GM18951 (cell line): ENCODE data around the gene PRKAA2.
"Not testable (repeated sequence)": the region's sequence is repeated elsewhere in the genome, so short reads cannot be mapped to it uniquely, and the experiment has no call there.

Experiments used
- POLR2A ChIP-seq: IDR thresholded peaks from 4 replicates; pipeline ENCODE4 v1.6.1; 2011; ENCODE audit warnings: mild to moderate bottlenecking; ENCODE audit not compliant: insufficient read length, insufficient read depth; ENCODE audit errors: extremely low read depth
- in situ Hi-C: fragments of 300-500 bp; cut with MboI; formaldehyde crosslinking; loops from one replicate; pipeline ENCODE4 v1.12.0; 2022; ENCODE audit warnings: low sequenced_read_pairs, mixed read lengths, inconsistent platforms; ENCODE audit not compliant: unreplicated experiment

The PRKAA2 gene

DNA sequence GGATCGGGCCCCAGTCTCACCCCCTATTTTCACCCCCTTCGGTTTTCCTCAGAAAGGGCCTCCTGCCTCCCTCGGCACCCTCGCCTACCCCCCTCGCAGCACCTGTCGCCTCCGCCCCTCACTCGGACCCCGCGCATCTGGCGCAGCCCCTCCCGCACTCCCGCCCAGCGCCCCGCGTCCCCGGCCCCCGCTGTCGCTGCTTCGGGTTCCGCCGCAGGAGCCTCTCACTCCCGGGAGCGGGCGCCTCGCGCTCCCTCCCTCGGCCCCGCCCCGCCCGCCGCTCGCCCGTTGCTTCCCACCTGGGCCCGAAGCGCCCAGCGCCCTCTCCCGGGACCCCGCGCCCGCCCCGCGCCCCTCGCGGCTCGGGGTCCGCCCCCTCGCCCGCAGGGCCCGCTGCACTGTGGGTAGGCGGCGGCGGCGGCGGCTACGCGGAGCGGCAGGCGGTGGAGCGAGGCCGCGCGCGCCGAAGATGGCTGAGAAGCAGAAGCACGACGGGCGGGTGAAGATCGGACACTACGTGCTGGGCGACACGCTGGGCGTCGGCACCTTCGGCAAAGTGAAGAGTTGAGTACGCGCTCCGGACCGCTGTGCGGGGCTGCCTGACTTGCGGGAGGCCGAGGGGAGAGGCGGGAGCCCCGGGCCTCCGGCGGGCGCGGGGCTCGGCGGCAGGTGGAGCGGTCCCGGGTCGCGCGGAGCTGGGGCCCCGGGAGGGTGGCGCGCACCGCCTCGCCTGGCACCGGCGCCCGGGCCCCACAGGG, at the start of gene PRKAA2:
PRKAA2 (plus strand) TSS at position 396 of the 758 bp plus-strand sequence; CDS start at position 470, 74 bp downstream.
- in situ Hi-C loops, result no loop called here
- TF ChIP-seq POLR2A, result no peak

DNA sequence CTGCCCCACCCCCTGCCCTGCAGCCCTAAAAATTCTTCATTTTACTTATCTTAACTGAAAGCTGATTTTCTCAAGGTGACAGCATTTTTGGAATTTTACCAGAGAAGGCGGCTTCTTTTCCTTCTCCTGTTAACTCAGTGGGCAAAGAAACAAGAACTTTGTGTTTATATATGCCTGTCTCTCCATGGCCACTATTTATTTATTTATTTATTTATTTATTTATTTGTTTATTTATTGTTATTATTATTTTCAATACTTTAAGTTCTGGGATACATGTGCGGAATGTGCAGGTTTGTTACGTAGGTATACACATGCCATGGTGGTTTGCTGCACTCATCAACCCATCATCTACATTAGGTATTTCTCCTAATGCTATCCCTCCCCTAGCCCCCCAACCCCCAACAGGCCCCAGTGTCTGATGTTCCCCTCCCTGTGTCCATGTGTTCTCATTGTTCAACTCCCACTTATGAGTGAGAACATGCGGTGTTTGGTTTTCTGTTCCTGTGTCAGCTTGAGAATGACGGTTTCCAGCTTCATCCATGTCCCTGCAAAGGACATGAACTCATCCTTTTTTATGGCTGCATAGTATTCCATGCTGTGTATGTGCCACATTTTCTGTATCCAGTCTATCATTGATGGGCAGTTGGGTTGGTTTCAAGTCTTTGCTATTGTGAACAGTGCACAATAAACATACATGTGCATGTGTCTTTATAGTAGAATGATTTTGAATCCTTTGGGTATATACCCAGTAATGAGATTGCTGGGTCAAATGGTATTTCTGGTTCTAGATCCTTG, 49.5 kb upstream of the PRKAA2 start:
- in situ Hi-C loops, result loop anchor here (25.0 kb wide), 2 partner anchors 1208 to 1308 kb away; no protein-coding TSS in a partner anchor

DNA sequence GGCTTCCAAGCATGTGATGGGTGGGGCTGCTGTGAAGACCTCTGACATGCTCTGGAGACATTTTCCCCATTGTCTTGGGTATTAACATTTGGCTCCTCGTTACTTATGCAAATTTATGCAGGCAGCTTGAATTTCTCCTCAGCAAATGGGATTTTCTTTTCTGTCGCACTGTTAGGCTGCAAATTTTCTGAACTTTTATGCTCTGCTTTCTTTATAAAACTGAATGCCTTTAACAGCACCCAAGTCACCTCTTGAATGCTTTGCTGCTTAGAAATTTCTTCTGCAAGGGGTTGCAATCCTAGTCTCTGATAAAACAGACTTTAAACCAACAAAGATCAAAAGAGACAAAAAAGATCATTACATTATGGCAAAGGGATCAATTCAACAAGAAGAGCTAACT, 35.0 kb upstream of the PRKAA2 start:
- in situ Hi-C loops, result not testable (repeated sequence)

DNA sequence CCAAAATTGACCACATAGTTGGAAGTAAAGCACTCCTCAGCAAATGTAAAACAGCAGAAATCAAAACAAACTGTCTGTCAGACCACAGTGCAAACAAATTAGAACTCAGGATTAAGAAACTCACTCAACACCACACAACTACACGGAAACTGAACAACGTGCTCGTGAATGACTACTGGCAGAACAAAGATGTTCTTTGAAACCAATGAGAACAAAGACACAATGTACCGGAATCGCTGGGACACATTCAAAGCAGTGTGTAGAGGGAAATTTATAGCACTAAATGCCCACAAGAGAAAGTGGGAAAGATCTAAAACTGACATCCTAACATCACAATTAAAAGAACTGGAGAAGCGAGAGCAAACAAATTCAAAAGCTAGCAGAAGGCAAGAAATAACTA, 34.3 kb upstream of the PRKAA2 start:
- in situ Hi-C loops, result not testable (repeated sequence)

DNA sequence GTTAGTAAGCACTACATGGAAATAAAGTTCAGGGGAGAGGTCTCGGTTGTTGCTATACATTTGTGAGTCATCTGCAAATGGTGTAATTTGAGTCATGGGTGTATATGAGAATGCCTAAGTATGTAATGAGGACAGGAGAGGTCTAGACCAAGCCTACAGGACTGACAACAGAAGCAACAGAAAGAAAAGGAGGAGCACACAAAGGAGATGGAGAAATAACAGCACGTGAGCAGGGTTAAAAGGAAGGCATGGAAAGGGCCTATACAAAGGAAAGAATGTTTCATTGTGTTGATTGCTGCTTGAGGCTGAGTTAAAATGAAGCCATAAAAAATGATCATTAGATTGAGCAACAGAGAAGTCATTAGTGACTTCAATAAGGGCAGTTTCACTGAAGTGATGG, 28.0 kb upstream of the PRKAA2 start:
- in situ Hi-C loops, result no loop called here
- no peak for TF ChIP-seq POLR2A

DNA sequence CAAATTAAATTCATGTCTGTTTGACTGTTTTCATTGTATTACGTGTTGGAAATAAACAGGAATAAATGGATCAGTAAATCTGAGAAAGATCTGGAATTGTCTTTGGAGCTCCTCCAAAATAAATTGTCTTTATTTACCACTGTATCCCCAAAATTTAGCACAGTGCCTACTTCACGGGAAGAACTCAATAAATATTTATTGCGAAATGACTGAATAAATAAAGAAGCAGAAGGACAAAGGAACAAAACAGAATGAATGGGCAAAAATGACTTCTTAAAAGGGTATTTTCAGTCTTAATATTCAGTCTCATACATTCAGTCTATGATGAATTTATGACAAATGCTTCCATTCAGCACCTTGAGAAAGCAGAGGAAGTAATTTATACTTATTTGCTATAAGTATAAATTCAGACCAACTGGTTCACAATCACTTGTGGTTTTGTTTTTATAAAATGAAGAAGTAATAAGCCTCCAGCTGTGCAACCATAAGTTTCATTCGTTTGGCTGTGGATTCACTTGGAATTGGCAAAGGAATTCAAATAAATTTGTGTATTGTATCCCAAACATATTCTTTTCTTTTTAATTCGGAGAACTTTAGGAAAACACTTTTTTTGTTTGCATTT, 19.2 kb upstream of the PRKAA2 start:
- in situ Hi-C loops, result no loop called here
- no peak for TF ChIP-seq POLR2A

DNA sequence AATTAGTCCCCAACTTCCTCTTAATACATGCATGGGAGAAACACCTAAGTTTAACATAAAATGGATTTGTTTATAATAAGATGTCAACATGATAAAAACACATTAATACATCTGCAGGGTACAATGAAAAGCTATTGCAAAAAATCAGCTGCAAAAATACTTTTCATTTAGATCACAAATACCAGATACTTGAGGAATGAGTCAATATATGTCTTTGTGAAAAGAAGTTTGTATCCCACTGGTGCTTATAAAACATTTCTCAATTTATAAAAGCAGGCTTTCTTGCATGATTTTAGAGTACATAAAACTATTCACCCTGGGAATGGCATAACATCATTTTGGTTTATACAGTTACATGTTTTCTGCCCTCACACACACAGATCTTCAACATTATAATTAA, 18.6 kb upstream of the PRKAA2 start:
- in situ Hi-C loops, result no loop called here
- TF ChIP-seq POLR2A, result no peak

DNA sequence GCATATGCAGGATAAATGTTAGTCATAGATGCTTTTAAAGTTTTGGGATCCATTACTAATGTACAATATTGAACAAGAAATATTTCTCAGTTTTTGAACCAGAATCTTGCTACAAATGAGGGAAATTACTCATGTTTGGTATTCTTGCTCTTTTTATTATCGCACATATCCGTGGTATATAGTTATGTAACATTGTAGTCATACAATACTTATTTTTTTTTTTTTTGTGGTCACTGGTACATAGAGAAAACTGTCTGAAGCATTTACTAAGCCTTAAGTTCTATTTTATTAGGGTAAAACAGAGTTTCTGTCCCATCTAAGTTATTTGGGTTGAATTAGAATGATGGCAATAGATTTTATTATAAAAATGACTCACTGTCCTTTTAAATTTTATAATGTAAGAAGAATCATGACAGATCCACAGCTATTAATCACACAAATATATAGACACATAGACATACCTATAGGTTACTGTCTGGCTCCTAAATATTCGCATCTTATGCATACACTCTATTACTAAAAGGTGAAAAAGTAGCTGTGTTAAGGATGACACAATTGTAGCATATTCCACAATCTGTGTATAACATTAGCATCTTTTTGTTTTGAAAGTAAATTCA, 18.0 kb upstream of the PRKAA2 start:
- no peak for TF ChIP-seq POLR2A
- in situ Hi-C loops, result no loop called here

DNA sequence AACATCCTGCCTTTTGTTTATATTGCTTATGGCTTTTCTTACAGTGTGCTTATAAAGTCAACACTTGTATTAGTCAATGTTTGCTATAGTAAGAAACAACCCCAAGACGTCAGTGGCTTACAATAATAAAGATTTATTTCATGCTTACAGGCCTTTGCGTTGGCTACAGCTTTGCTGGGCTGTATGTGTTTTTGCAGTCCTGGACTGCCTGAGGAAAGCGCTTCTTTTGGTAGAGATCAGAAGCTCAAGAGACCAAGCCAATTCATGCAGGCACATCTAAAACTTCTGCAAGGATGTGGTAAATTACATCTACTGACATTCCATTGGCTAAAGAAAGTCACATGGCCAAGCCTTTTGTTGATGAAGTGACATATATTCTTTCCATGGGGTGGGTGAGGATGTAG, 17.5 kb upstream of the PRKAA2 start:
- in situ Hi-C loops, result no loop called here

DNA sequence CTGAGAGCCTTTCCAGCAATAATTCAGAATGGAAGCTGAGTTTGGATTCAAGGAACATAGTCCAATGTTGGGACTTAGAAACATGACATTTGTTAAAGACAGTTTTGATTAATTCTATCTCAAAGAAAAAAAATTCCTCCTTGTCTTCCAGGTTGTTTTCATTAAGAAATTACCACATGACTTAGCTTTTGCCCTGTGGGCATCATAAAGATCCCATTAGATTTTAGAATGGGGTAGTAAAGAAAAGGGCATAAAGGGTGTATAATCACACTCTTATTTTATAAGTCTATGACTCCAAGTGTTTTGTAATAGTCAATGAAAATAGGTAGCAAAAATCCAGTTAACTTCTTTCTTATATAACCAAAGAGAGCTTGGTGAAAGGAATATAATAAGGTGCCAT, 14.3 kb upstream of the PRKAA2 start:
- no peak for TF ChIP-seq POLR2A
- in situ Hi-C loops, result no loop called here

More for the DNA sequence above, 17.5 kb upstream of the PRKAA2 start:
- TF ChIP-seq POLR2A, result no peak

DNA sequence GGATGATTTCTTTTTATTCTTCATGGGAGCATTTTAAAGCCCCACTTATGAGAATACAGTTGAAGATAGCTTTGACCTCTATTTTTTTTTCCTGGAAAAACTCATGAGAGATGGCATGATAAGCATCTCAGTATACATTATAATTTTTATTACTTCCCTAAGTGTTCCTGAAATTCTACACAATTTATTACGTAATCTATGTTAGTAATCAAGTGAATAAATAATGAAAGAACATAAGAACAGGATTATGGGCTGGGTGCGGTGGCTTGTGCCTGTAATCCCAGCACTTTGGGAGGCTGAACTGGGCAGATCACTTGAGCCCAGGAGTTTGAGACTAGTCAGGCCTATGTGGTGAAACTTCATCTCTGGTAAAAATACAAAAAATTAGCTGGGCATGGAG, 13.2 kb upstream of the PRKAA2 start:
- in situ Hi-C loops, result no loop called here
- no peak for TF ChIP-seq POLR2A

DNA sequence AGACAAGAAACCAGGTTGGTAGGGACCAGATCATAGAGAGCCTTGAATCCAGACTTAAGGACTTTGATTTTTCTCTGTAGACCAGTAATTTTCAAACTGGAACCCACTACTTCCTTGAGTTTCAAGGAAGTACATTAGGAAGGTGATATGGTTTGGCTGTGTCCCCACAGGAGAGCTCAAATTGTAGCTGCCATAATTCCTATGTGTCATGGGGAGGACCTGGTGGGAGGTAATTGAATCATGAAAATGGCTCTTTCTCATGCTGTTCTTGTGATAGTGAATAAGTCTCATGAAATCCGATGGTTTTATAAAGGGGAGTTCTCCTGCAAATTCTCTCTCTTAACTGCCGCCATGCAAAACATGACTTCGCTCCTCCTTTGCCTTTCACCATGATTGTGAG, 10.1 kb upstream of the PRKAA2 start:
- in situ Hi-C loops, result no loop called here
- TF ChIP-seq POLR2A, result no peak

DNA sequence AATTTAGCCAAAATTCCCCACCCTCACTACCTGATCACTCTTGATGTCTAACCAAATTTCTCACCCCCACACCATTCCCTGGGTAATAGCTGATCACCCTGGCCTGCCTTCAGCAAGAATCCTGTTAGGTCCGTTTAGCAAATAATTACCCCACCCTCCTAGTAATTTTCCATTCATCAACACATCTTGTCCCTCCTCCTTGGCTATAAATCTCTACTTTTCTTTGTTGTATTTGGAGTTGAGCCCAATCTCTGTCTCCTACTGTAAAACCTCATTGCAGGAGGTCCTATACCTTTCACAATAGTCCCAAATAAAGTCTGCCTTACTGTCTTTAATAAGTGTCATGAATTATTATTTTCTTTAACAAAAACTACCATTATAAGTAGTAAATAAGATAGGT, 6.9 kb upstream of the PRKAA2 start:
- TF ChIP-seq POLR2A, result no peak
- in situ Hi-C loops, result no loop called here
